Fibroblast of gingiva (primary cell): ENCODE measurements around the gene SMG6.
"Not testable (repeated sequence)": the region's sequence is repeated elsewhere in the genome, so short reads cannot be mapped to it uniquely, and the experiment has no call there.

Source experiments
- DNase-seq: peaks from one replicate; pipeline ENCODE4 v3.0.0-alpha.2; 2011; ENCODE audit warnings: low read depth

SMG6 gene

GRCh38 chr17:2025622-2026309 lies 277.8 kb downstream of the SMG6 start:
- DNase-seq = peak; percentile 61

DNA sequence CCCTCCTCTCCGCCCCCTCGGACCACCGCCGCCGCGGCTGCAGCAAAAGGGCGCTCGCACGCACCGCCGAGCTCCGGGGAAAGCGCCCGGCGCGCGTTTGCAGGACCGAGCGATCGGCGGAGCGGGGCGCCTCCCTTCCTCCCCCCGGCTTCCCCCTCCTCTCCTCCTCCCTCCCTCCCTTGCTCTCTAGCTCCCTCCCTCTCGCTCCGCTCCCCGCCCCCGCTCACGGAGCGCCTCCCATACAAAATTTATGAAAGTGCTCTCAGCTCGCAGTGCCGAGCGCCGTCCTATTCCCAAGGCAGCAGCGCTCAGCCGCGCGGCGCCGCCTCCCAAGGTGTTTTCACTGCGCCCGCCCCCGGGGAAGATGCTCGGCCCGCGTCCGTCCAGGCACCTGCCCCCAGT lies 278.4 kb downstream of the SMG6 start, which contains the start of gene RTN4RL1:
RTN4RL1 (minus strand) TSS at position 115 of the 402 bp plus-strand sequence. CDS start 469 bp downstream, outside the sequence.
- DNase-seq = peak; percentile 83

DNA sequence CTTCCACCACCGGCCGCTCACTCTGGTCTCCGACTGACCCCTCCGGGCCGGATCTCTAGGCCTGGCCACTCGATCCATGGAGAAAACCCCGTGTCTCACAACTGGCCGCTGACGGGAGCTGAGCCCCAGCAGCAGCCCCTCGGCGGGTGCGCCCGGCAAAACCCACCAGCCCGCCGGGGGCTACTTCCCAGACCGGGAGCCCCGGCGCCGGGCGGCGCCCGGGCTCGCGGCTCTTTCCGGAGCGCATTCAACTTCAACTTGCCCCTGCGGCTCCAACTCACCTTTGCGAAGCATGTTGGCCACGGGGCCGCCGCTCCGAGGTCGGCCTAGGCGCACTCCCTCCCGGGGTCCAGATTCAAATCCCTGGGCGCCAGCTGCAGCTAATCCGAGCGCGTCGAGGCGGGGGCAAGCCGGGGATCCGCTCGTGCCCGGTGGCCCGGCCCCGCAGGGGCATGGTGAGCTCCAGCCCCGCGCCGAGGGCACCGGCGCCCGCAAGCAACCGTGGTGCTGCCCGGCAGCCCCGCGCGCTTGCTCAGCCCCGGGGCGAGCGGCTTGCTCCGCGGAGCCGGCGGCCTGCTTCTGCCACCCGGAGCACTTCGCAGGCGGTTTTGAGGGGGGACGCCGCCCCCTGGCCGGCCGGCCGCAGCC lies 278.9 kb downstream of the SMG6 start:
- DNase-seq = no peak

DNA sequence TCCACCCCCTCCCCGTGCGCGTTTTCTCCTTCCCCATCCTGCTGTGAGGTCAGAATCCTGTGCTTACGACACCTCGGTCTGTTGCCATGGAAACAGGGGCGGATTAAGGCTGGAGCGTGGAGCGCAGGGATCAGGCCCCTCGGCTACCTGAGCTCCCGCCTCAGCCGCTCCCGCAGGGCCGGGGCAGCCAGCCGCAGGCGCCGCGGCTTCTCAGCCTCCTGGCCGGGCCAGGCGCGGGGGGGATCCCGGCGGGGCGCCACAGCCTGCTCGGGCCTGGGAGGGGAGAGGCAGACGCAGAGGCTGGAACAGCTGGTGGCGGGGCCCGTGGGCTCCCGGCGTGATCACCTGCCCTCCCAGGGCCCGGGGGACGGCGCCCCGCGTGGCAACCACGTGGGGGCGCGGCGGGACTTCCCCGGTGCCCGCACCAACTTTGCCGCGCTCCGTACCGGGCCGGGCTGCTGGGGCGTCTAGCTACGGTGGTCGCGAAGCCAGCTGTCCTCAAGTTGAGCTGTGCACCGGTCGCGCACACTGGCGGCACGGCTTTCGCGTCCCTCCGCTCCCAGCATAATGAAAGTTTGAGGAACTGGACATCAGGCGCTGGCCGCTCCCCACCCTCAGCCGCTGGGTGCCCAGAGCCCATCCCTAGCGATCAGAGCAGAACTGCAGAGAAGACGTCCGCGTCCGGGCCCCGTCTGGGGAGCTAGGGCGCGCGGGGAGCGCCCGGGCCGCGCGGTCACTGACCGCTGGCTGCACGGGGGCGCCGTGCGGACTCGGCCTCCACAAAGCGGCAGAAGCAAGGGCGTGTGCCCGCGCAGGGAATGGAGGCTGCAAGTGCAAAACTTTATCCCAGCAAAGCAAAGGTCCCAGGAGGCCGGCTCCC lies 279.7 kb downstream of the SMG6 start:
- DNase-seq = peak; percentile 69

- no peak for DNase-seq
Observed at GRCh38 chr17:2023256-2023655, 280.3 kb downstream of the SMG6 start.

GRCh38 chr17:2022647-2023240 lies 280.8 kb downstream of the SMG6 start:
- no peak for DNase-seq

- no peak for DNase-seq
Observed at GRCh38 chr17:2020721-2021120, 282.9 kb downstream of the SMG6 start.

GRCh38 chr17:2019723-2020122 lies 283.9 kb downstream of the SMG6 start:
- DNase-seq = no peak

DNA sequence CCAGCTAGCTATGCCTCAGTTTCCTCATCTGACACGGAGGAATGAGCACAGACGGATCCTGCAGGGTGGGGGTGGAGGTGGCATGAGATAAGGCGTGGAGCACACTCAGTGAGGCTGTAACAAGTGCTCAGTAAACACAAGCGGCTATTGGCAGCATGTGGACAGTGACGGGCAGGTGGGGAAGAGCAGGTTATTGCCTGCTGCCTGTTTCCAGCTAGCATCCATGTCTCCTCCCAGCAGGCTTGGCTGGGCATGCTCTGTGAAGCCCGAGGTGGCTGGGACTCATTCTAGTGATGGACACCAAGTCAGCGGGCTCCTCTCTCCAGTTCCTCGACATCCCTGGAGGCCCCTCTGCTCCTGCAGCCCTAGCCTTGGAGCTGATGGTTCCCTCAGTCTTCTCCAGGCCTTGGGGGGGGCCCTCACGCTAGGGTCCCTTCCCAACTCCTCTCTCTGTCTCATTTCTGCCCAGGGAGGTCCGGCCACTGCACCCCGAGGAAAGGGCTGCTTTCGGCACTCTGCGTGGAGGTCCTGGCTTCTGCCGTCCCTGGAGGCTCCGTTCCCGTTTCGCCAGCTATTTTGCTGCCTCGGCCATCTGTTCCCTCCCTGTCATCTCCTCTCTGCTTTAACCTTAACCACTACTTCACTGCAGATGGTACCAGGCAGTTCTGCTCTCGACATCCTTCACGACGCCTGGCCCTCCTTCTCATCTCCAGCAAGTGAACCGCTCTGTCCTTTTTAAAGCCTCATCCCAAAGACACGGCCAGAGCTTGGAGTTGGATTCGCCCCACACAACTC lies 284.7 kb downstream of the SMG6 start:
- DNase-seq = no peak

- DNase-seq = no peak
Observed at GRCh38 chr17:2017274-2017941, 286.2 kb downstream of the SMG6 start.

DNA sequence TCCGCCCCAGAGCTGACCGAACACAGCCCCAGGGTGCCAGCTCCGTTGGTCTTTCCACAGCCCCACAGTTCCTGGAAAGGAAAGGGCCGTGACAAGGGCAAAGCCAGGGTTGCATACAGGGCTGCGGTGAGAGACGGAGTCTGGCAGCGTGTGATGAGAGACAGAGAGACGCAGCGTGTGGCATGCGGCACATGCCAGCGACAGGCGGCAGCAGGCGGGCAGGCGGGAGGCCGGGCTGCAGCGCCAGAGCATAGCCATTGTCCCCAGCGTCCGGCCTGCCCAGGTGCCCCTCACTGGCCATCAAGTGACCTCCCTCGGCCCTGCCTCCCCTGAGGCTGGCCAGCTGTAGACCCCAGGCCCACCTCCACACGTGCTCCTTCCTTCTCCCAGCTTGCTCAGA lies 287.1 kb downstream of the SMG6 start:
- no peak for DNase-seq

DNA sequence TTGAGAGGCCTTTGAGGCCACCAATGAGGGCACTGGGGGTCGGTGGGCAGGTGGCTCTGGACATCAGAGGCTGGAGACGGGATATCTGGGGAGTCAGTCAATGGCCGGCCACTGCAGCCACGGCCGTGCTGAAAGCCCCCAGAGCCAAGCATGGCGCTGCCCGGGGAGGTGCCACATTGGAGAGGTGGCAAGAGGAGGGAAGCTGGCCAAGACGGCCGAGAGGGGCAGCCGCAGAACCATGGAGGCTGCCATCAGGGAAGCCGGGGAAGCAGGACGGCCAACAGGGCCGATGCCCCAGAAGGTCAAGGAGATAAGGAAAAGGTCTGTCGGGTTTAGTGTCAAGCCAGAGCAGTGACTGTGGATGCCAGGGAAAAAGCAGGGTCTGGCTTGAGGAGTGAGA lies 288.3 kb downstream of the SMG6 start:
- no peak for DNase-seq

DNA sequence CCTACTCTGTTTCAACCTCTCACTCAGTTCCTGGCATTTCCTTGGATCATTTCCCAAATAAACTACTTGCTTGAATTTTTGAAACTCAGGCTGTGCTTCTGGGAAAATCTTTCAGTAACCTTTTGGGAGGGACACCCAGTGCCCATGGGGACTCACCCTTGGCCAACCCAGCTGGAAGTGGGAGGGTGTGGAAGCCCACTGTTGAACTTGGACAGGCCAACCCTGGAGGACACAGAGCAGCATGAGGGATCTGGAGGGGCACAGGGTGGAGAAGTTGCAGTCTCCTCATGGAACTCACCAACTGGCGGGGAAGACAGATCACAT lies 289.6 kb downstream of the SMG6 start:
- peak; percentile 47 for DNase-seq

DNA sequence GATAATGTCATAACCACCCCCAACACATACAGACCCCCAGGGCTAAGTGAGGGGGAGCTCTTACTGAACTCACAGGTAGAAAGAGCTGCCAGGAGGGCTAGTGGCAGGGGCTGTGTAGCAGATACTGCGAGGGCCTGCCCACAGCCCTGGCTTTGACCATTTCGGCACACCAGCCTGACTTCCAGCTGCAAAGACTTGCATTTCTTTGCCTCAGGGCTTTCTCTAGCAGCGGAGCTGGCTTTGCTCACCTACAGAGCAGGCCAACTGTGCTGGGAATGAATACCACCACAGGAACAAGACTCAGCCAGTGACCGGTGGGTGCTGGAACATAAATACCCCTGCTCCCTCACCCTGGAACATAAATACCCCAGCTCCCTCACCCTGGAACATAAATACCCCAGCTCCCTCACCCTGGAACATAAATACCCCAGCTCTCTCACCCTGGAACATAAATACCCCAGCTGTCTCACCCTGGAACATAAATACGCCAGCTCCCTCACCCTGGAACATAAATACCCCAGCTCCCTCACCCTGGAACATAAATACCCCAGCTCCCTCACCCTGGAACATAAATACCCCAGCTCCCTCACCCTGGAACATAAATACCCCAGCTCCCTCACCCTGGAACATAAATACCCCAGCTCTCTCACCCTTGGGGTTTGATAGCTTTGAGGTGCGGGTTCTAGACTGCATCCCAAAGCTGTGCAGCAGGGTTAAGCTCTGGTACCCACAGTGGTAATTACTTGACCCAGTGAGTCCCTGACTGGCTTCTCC lies 290.2 kb downstream of the SMG6 start:
- not testable (repeated sequence) for DNase-seq

- no peak for DNase-seq
Observed at GRCh38 chr17:2012499-2012898, 291.1 kb downstream of the SMG6 start.

DNA sequence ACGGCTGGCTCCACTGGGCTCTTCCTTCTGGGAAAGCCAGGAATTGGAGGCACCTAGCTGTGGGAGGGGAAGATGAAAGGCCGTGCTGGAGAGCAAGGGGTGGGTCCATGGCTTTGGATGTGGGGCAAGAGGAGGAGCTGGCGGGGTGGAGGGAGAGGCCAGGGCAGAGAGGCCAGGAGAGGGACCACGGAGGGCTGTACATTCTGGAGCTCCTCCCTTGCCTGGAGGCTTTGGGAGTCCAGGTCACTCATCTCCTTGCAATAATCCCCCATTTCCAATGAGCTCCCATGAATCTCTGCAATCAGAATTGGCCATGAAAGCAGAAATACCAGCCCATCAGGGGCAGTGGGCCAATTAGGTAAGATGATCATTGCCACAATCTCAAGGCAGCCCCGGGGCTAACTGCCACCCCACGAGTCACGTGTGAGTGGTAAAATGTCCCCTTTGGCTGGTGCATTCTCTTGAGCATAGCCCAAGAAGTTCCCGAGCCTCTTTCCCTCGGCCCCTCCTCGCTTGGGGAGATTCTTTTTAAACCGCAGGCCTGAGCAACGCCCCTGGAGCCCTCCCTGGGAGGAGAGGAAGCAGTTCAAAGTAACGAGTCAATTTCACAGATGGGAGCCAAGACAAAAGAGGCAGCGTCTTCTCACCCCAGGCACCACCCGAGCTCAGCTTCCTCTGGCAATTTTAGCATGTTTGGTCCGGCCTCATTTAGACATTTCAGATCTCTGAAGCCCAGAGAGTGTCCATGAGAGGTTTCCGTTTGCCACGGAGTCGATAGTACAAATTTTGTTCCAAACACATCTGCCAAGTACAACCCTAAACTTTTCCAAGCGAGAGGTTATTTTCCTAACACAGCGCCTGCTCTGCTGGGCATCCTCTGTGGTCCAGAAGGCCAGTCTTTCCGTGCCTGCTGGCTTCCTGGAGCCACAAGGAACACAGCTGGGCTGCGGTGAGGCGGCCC lies 291.9 kb downstream of the SMG6 start:
- DNase-seq = peak; percentile 96
